A673 (cell line): Measurements from ENCODE around the gene HEYL. TPM values are rescaled to one million over a fixed set of nuclear protein-coding genes. Genes with fewer than 3 reads are reported as not detected.

Source experiments
- BruUV-seq: library from RNA; stranded (reverse); fragments of 400-500 nt; replicated peaks from 2 replicates; lab custom pipeline; 2021; lab: Mats Ljungman, UMichigan
- CTCF ChIA-PET: fragments of 300-600 bp; sonication (Branson Sonifier 250); formaldehyde crosslinking; loops from one replicate; lab custom pipeline; 2022; ENCODE audit warnings: antibody characterized with exemption; lab: Charles Lee
- POLR2A ChIA-PET: fragments of 300-600 bp; sonication (Branson Sonifier 250); formaldehyde crosslinking; loops from one replicate; lab custom pipeline; 2022; ENCODE audit warnings: antibody characterized with exemption; ENCODE audit not compliant: low non-redundant PET; lab: Charles Lee
- DNase-seq: peaks from one replicate; pipeline ENCODE4 v3.0.0-alpha.2; 2015; ENCODE audit warnings: low spot score
- H3K27ac ChIP-seq: fragments of 200-600 bp; sonication (generic); 2 replicates; pipeline ENCODE4 v1.5.1; 2016; ENCODE audit warnings: mixed run types, low read depth, mild to moderate bottlenecking, mixed read lengths, antibody characterized with exemption, low read length; ENCODE audit not compliant: poor library complexity, severe bottlenecking
- H3K27me3 ChIP-seq: fragments of 200-600 bp; sonication (generic); replicated peaks from 2 replicates; pipeline ENCODE4 v1.6.1; 2017; ENCODE audit warnings: mixed run types, low read depth, mild to moderate bottlenecking, mixed read lengths, antibody characterized with exemption, low read length; ENCODE audit not compliant: insufficient read depth, poor library complexity
- H3K36me3 ChIP-seq: fragments of 200-600 bp; sonication (generic); 2 replicates; pipeline ENCODE4 v1.6.1; 2016; ENCODE audit warnings: mixed run types, mild to moderate bottlenecking, mixed read lengths, antibody characterized with exemption, low read length; ENCODE audit not compliant: insufficient read depth, poor library complexity, severe bottlenecking
- H3K4me1 ChIP-seq: fragments of 200-600 bp; sonication (generic); 2 replicates; pipeline ENCODE4 v1.6.1; 2017; ENCODE audit warnings: mixed run types, mild to moderate bottlenecking, mixed read lengths, antibody characterized with exemption, low read length; ENCODE audit not compliant: insufficient read depth, poor library complexity, severe bottlenecking
- H3K4me3 ChIP-seq: fragments of 200-600 bp; sonication (generic); 2 replicates; pipeline ENCODE4 v1.5.1; 2016; ENCODE audit warnings: low read depth, mixed run types, mild to moderate bottlenecking, mixed read lengths, low read length; ENCODE audit not compliant: poor library complexity, severe bottlenecking
- H3K9me3 ChIP-seq: fragments of 200-600 bp; sonication (generic); 2 replicates; pipeline ENCODE4 v1.6.1; 2016; ENCODE audit warnings: mixed run types, low read depth, mild to moderate bottlenecking, mixed read lengths, antibody characterized with exemption, low read length; ENCODE audit not compliant: poor library complexity, severe bottlenecking
- CTCF ChIP-seq: fragments of 300-800, 200-600 bp; sonication (generic); conservative IDR thresholded peaks from 2 replicates; pipeline ENCODE4 v1.5.1; 2017; ENCODE audit warnings: low read depth, mild to moderate bottlenecking, antibody characterized with exemption, low read length, moderate library complexity, mixed read lengths
- EZH2 ChIP-seq: fragments of 200-600 bp; sonication (generic); IDR thresholded peaks from 2 replicates; pipeline ENCODE4 v1.6.1; 2017; ENCODE audit warnings: borderline replicate concordance, low read depth, mild to moderate bottlenecking, mixed read lengths, antibody characterized with exemption, low read length; ENCODE audit not compliant: poor library complexity, severe bottlenecking
- intact Hi-C: fragments of 100-400 bp; cut with micrococcal nuclease; formaldehyde crosslinking; loops from one replicate; pipeline ENCODE4 v1.10.0; 2022; ENCODE audit not compliant: unreplicated experiment
- total RNA-seq: library from RNA; stranded (reverse); gene quantifications from 2 replicates; pipeline ENCODE4 v1.2.3, GENCODE V29; 2021

The HEYL gene
- total RNA-seq, 1 experiment from 2014 or later, result 0.77 TPM

DNA sequence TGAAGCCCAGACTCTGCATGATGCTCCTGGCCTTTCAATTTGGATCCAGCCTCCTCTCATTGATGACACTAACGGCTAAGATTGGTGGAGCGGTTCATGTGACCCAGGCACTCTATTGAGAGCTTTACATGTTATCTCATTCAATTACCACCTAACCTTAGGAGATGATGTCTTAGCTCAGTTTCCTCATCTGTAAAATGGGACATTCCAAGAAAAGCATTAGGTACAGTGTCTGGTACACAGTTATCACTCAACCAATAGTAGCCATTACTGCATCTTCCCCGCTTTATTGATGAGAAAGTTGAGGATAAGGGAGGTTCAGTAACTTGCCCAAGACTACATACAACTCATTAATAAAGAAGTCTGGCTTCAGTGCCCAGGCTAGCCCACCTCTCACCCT lies 17.0 kb downstream of the HEYL start:
- intact Hi-C loops, result no loop called here
- Histone ChIP-seq H3K9me3 (no peaks in the 10 kb centered on the region), H3K27me3 (no peaks in the 10 kb centered on the region), H3K27ac (no peak overlapping the region), H3K4me3 (no peak overlapping the region), H3K4me1 (no peaks in the 10 kb centered on the region), H3K36me3 (no peaks in the 10 kb centered on the region)
- ChIA-PET CTCF (no interaction called here), POLR2A (no interaction called here)
- BruUV-seq, result no TSS peak
- DNase-seq, result no peak
- TF ChIP-seq EZH2, result no peak
- no peak for TF ChIP-seq CTCF

DNA sequence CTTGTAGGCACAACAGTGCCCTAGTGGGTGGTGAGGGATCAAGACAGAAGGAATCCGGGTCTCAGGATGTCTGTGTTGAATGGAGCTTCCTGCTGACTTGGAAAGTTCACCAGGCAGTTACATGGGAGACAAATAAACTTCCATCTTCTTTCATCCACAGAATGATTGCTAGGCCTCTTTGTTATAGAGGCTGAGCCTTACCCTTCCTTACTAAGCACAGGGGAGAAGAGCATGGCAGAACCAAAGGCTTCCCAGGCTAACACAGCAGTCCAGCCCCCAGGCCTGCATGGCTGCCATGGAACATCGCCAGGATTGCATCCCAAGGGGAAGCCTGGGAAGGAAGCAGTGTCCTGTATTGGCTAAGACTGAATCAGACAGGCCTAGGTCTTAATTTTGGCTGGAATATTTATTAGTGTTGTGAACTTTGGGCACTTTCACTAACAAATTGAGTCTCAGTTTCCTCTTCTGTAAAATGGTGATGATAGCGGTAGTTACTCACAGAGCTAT lies 18.7 kb downstream of the HEYL start:
- Histone ChIP-seq H3K4me3 (no peak overlapping the region), H3K4me1 (no peaks in the 10 kb centered on the region), H3K36me3 (no peaks in the 10 kb centered on the region), H3K9me3 (no peaks in the 10 kb centered on the region), H3K27me3 (no peaks in the 10 kb centered on the region), H3K27ac (no peak overlapping the region)
- ChIA-PET CTCF (no interaction called here), POLR2A (interaction anchor here (0.6 kb wide), 1 partner anchor 9 kb away, joined by 4 read pairs; no protein-coding TSS in a partner anchor)
- TF ChIP-seq CTCF, result no peak
- no peak for TF ChIP-seq EZH2
- BruUV-seq, result no TSS peak
- intact Hi-C loops, result no loop called here
- no peak for DNase-seq

DNA sequence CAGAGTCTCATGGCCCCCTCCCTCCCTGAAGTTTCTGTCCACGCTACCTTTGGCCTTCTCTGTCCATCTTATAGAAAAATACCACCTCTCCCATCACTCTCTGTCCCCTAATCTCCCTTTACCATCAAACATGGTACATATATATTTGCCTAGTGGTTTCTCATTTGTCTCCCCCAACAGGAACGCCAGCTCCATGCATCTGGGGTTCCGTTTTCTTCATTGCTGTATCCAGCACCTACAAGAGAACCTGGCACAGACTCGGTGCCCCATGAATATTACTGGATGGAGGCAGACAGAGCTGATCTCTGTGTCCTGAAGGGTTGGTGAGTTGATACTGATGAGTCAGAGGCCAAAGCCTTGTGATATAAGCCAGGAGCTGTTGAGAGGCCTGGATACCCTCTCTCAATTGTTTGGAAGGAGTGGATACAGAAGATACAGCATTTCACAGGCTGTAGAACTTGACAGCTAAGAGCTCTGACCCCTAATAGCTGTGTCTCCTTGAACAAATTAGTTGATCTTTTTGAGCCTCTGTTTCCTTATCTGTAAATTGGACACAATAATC lies 21.9 kb downstream of the HEYL start:
- no peaks in the 10 kb centered on the region for H3K27me3 ChIP-seq
- no peak overlapping the region for H3K4me3 ChIP-seq
- no TSS peak for BruUV-seq
- no peak for DNase-seq
- no peaks in the 10 kb centered on the region for H3K36me3 ChIP-seq
- TF ChIP-seq CTCF (no peak), EZH2 (no peak)
- H3K27ac ChIP-seq, result no peak overlapping the region
- CTCF ChIA-PET, result interaction anchor here (1.0 kb wide), 1 partner anchor 11 kb away, joined by 4 read pairs; no protein-coding TSS in a partner anchor
- H3K4me1 ChIP-seq, result no peaks in the 10 kb centered on the region
- intact Hi-C loops, result no loop called here
- H3K9me3 ChIP-seq, result no peaks in the 10 kb centered on the region
- POLR2A ChIA-PET, result no interaction called here
